ENCODE measurements around the gene SMIM35. TPM values are rescaled to one million over a fixed set of nuclear protein-coding genes. Genes with fewer than 3 reads are reported as not detected.

SMIM35 gene
- total RNA-seq, 1 donor from 2014 or later, result not detected

- DNase-seq (ENCODE audit: low read depth), result no peak
Observed at GRCh38 chr11:117958949-117959348, 127.8 kb downstream of the SMIM35 start.

Other genes starting within 250 kb of the SMIM35 start
- gene FXYD6, start 210.3 kb downstream of the SMIM35 start, total RNA-seq, result 0.20 and 1.0 TPM in 2 replicates
- gene TMPRSS13, start 157.6 kb downstream of the SMIM35 start, total RNA-seq, result 0.17 TPM in 1 of 2 replicates, not detected in the other
- gene IL10RA, start 100.6 kb downstream of the SMIM35 start, total RNA-seq, result 0.52 and 0.60 TPM in 2 replicates
- gene TMPRSS4, start 9.9 kb downstream of the SMIM35 start, total RNA-seq, result 2.4 and 29.2 TPM in 2 replicates
- gene SCN4B, start 65.9 kb upstream of the SMIM35 start, total RNA-seq, result 0.15 and 0.35 TPM in 2 replicates
- 0.35 and 1.2 TPM in 2 replicates for gene SCN2B, start 89.7 kb upstream of the SMIM35 start, total RNA-seq
- gene JAML, start 138.0 kb upstream of the SMIM35 start, total RNA-seq, result not detected in 2 replicates
- 15.8 and 41.8 TPM in 2 replicates for gene MPZL3, start 165.4 kb upstream of the SMIM35 start, total RNA-seq
- 28.6 and 53.3 TPM in 2 replicates for gene MPZL2, start 177.3 kb upstream of the SMIM35 start, total RNA-seq
- gene CD3E, start 217.8 kb upstream of the SMIM35 start, total RNA-seq, result not detected in 2 replicates